ENCODE data around the gene PFKL. TPM values are rescaled to one million over a fixed set of nuclear protein-coding genes. Genes with fewer than 3 reads are reported as not detected.

Gene PFKL
- total RNA-seq, 1 donor from 2014 or later: 66.6 TPM

GRCh38 chr21:44368711-44369446 lies 69.0 kb downstream of the PFKL start:
- no peaks in the 10 kb centered on the region for H3K4me1 Mint-ChIP-seq (ENCODE audit: unreplicated experiment)
- no peak overlapping the region for H3K4me3 Mint-ChIP-seq (ENCODE audit: unreplicated experiment)
- TF ChIP-seq CTCF (IDR thresholded peaks at IDR 0.05; ENCODE audit: unreplicated experiment): no peak
- H3K9me3 Mint-ChIP-seq (ENCODE audit: unreplicated experiment): no peaks in the 10 kb centered on the region
- no peak overlapping the region for H3K27ac Mint-ChIP-seq (ENCODE audit: unreplicated experiment)
- H3K36me3 Mint-ChIP-seq (ENCODE audit: low read depth, unreplicated experiment): peaks cover 4% of the 10 kb centered on the region
- no peak for DNase-seq (ENCODE audit: low spot score)
- peaks cover 15% of the 10 kb centered on the region for H3K27me3 Mint-ChIP-seq (ENCODE audit: unreplicated experiment)

GRCh38 chr21:44370027-44370735 lies 70.3 kb downstream of the PFKL start:
- peaks cover 3% of the 10 kb centered on the region for H3K9me3 Mint-ChIP-seq (ENCODE audit: unreplicated experiment)

GRCh38 chr21:44370786-44371410 lies 71.0 kb downstream of the PFKL start:
- H3K36me3 Mint-ChIP-seq (ENCODE audit: low read depth, unreplicated experiment): peaks cover 11% of the 10 kb centered on the region
- DNase-seq (ENCODE audit: low spot score): no peak
- no peak overlapping the region for H3K27ac Mint-ChIP-seq (ENCODE audit: unreplicated experiment)
- H3K27me3 Mint-ChIP-seq (ENCODE audit: unreplicated experiment): peaks cover 20% of the 10 kb centered on the region
- H3K4me1 Mint-ChIP-seq (ENCODE audit: unreplicated experiment): peaks cover 5% of the 10 kb centered on the region
- H3K9me3 Mint-ChIP-seq (ENCODE audit: unreplicated experiment): peaks cover 8% of the 10 kb centered on the region
- no peak for TF ChIP-seq CTCF (IDR thresholded peaks at IDR 0.05; ENCODE audit: unreplicated experiment)
- H3K4me3 Mint-ChIP-seq (ENCODE audit: unreplicated experiment): no peak overlapping the region

More at GRCh38 chr21:44370027-44370735, 70.3 kb downstream of the PFKL start:
- no peak overlapping the region for H3K4me3 Mint-ChIP-seq (ENCODE audit: unreplicated experiment)
- peaks cover 2% of the 10 kb centered on the region for H3K4me1 Mint-ChIP-seq (ENCODE audit: unreplicated experiment)
- no peak overlapping the region for H3K27ac Mint-ChIP-seq (ENCODE audit: unreplicated experiment)
- H3K27me3 Mint-ChIP-seq (ENCODE audit: unreplicated experiment): peaks cover 18% of the 10 kb centered on the region
- H3K36me3 Mint-ChIP-seq (ENCODE audit: low read depth, unreplicated experiment): peaks cover 6% of the 10 kb centered on the region
- TF ChIP-seq CTCF (IDR thresholded peaks at IDR 0.05; ENCODE audit: unreplicated experiment): no peak
- no peak for DNase-seq (ENCODE audit: low spot score)

- Mint-ChIP-seq H3K36me3 (ENCODE audit: low read depth, unreplicated experiment) (peaks cover 11% of the 10 kb centered on the region), H3K4me3 (ENCODE audit: unreplicated experiment) (no peak overlapping the region), H3K27ac (ENCODE audit: unreplicated experiment) (no peak overlapping the region), H3K4me1 (ENCODE audit: unreplicated experiment) (peaks cover 5% of the 10 kb centered on the region), H3K27me3 (ENCODE audit: unreplicated experiment) (peaks cover 26% of the 10 kb centered on the region), H3K9me3 (ENCODE audit: unreplicated experiment) (peaks cover 8% of the 10 kb centered on the region)
- no peak for TF ChIP-seq CTCF (IDR thresholded peaks at IDR 0.05; ENCODE audit: unreplicated experiment)
- no peak for DNase-seq (ENCODE audit: low spot score)
Measured at GRCh38 chr21:44371596-44371995, 71.7 kb downstream of the PFKL start.
